ENCODE measurements around the gene KLF13. TPM values are rescaled to one million over a fixed set of nuclear protein-coding genes. Genes with fewer than 3 reads are reported as not detected.

The KLF13 gene
- 241 and 248 TPM in 2 replicates for total RNA-seq

- intact Hi-C loops (cut with micrococcal nuclease), result loop anchor here (1.0 to 5.0 kb wide), 5 partner anchors 110 to 544 kb away; partner anchors contain the start of genes MTMR10 and OTUD7A
These were observed at the start of gene KLF13 for GRCh38 chr15:31326156-31326874. Gene KLF13, plus strand, starts transcription at chr15:31326835. Its CDS starts 378 bp downstream, at chr15:31327213.

- intact Hi-C loops (cut with micrococcal nuclease), result no loop called here
These were observed 49.1 kb upstream of the KLF13 start for GRCh38 chr15:31277335-31278060.

- intact Hi-C loops (cut with micrococcal nuclease), result no loop called here
These were observed 48.6 kb upstream of the KLF13 start for GRCh38 chr15:31278061-31278445.

- intact Hi-C loops (cut with micrococcal nuclease), result no loop called here
These were observed 48.0 kb upstream of the KLF13 start for GRCh38 chr15:31278544-31279220.

- intact Hi-C loops (cut with micrococcal nuclease), result no loop called here
These were observed 47.2 kb upstream of the KLF13 start for GRCh38 chr15:31279221-31280045.

GRCh38 chr15:31280046-31280830, 46.4 kb upstream of the KLF13 start:
- intact Hi-C loops (cut with micrococcal nuclease), result no loop called here

- intact Hi-C loops (cut with micrococcal nuclease), result no loop called here
These were observed 45.8 kb upstream of the KLF13 start for GRCh38 chr15:31280831-31281216.

- intact Hi-C loops (cut with micrococcal nuclease), result no loop called here
These were observed 43.6 kb upstream of the KLF13 start for GRCh38 chr15:31283043-31283442.

GRCh38 chr15:31285772-31286261, 40.8 kb upstream of the KLF13 start:
- intact Hi-C loops (cut with micrococcal nuclease), result loop anchor here (5.0 kb wide), 1 partner anchor 36 kb away; no protein-coding TSS in a partner anchor

GRCh38 chr15:31291048-31291578, 35.5 kb upstream of the KLF13 start:
- intact Hi-C loops (cut with micrococcal nuclease), result no loop called here

GRCh38 chr15:31292391-31293015, 34.1 kb upstream of the KLF13 start:
- intact Hi-C loops (cut with micrococcal nuclease), result no loop called here

GRCh38 chr15:31293655-31294054, 33.0 kb upstream of the KLF13 start:
- intact Hi-C loops (cut with micrococcal nuclease), result no loop called here

GRCh38 chr15:31294067-31294466, 32.6 kb upstream of the KLF13 start:
- intact Hi-C loops (cut with micrococcal nuclease), result no loop called here

GRCh38 chr15:31295658-31296057, 31.0 kb upstream of the KLF13 start:
- intact Hi-C loops (cut with micrococcal nuclease), result no loop called here

- intact Hi-C loops (cut with micrococcal nuclease), result no loop called here
These were observed 30.4 kb upstream of the KLF13 start for GRCh38 chr15:31296219-31296645.

GRCh38 chr15:31296646-31297574, 29.7 kb upstream of the KLF13 start:
- intact Hi-C loops (cut with micrococcal nuclease), result no loop called here

GRCh38 chr15:31297575-31298456, 28.8 kb upstream of the KLF13 start:
- intact Hi-C loops (cut with micrococcal nuclease), result no loop called here
